ENCODE results near the gene CFHR3. TPM values are rescaled to one million over a fixed set of nuclear protein-coding genes. Genes with fewer than 3 reads are reported as not detected.
"Not testable (repeated sequence)": the region's sequence is repeated elsewhere in the genome, so short reads cannot be mapped to it uniquely, and the experiment has no call there.

CFHR3 gene
- total and polyA plus RNA-seq, 10 donors, result 0.08 to 0.80 (median 0.67) TPM; not detected in 3

DNA sequence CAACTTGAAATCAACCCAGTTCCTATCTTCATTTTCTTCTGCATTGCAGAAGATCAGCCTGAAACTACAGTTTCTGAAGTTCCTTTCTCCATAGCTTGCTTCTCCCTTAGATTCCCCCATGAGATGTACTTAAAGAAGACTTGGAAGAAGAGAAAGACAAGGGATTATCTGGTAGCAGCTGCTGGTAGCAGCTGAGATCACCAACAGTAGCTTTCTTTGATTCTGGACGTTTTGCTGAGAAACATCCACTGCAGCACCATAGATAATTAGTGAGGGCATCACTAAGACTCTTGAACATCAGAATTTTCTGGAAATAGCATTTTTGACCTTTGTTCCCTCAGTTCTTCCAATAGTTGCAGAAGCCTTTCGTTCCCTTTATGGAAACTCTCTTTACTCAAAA lies 465 bp upstream of the CFHR3 start:
- no peak overlapping the region for H3K27ac ChIP-seq
- H3K9me3 ChIP-seq, result no peaks in the 10 kb centered on the region
- no peak for TF ChIP-seq POLR2AphosphoS5 (IDR thresholded peaks at IDR 0.05)
- no peak for TF ChIP-seq POLR2A (IDR thresholded peaks at IDR 0.05)
- TF ChIP-seq, protein P1, sequence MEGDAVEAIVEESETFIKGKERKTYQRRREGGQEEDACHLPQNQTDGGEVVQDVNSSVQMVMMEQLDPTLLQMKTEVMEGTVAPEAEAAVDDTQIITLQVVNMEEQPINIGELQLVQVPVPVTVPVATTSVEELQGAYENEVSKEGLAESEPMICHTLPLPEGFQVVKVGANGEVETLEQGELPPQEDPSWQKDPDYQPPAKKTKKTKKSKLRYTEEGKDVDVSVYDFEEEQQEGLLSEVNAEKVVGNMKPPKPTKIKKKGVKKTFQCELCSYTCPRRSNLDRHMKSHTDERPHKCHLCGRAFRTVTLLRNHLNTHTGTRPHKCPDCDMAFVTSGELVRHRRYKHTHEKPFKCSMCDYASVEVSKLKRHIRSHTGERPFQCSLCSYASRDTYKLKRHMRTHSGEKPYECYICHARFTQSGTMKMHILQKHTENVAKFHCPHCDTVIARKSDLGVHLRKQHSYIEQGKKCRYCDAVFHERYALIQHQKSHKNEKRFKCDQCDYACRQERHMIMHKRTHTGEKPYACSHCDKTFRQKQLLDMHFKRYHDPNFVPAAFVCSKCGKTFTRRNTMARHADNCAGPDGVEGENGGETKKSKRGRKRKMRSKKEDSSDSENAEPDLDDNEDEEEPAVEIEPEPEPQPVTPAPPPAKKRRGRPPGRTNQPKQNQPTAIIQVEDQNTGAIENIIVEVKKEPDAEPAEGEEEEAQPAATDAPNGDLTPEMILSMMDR (IDR thresholded peaks at IDR 0.05 in 8 of 11, conservative IDR thresholded peaks at IDR 0.05 in 3 of 11), result no peak
- intact Hi-C loops (cut with DNase I; ENCODE audit: low total_unique reads), result no loop called here
- H3K27me3 ChIP-seq (replicated peaks in 1 of 7), result no peaks in the 10 kb centered on the region
- H3K36me3 ChIP-seq, result no peaks in the 10 kb centered on the region
- 42 to 64% (median 53%) methylated on average over 2 of the region's 2 CpGs for WGBS, 5 donors
- no peaks in the 10 kb centered on the region for H3K4me1 ChIP-seq
- no peak overlapping the region for H3K4me3 ChIP-seq
- no peak for DNase-seq

DNA sequence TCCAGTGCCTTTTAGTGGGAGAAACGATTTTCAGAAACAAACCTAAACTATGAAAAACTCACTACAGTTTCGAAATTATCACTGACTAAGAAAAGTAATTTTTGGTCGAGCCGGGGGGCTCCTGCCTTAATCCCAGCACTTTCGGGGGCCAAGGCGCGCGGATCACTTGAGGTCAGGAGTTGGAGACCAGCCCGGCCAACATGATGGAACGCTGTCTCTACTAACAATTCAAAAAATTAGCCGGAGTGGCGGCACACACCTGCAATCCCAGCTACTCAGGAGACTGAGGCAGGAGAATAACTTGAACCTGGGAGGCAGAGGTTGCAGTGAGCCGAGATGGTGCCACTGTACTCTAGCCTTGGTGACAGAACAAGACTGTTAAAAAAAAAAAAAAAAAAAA lies 3.0 kb downstream of the CFHR3 start:
- TF ChIP-seq, protein P1 (IDR thresholded peaks at IDR 0.05 in 8 of 11, conservative IDR thresholded peaks at IDR 0.05 in 3 of 11), result no peak
- TF ChIP-seq POLR2AphosphoS5 (IDR thresholded peaks at IDR 0.05) (no peak), POLR2A (IDR thresholded peaks at IDR 0.05) (no peak)
- WGBS, 5 donors, result 87 to 92% (median 89%) methylated on average over 12 to 13 of the region's 13 CpGs
- intact Hi-C loops (cut with DNase I; ENCODE audit: low total_unique reads), result no loop called here

DNA sequence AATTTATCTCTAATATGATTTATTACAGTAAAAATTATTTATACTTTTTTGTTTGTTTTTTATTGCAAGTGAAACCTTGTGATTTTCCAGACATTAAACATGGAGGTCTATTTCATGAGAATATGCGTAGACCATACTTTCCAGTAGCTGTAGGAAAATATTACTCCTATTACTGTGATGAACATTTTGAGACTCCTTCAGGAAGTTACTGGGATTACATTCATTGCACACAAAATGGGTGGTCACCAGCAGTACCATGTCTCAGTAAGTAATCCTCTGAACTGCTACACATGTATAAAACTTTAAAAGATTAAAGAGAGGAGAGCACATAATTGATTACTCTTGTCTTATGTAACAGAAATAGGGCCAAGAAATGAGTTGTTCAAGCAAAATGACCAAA lies 4.5 kb downstream of the CFHR3 start:
- no peak for TF ChIP-seq POLR2A (IDR thresholded peaks at IDR 0.05)
- no peak for TF ChIP-seq POLR2AphosphoS5 (IDR thresholded peaks at IDR 0.05)
- TF ChIP-seq, protein P1 (IDR thresholded peaks at IDR 0.05 in 8 of 11, conservative IDR thresholded peaks at IDR 0.05 in 3 of 11), result no peak
- no peaks in the 10 kb centered on the region for H3K4me1 ChIP-seq
- peaks cover 0 to 5% (median 0%) of the 10 kb centered on the region in 8 donors for H3K9me3 ChIP-seq
- 90 to 100% (median 94%) methylated on average over 1 of the region's 1 CpG for WGBS, 5 donors
- H3K36me3 ChIP-seq, result no peaks in the 10 kb centered on the region
- H3K4me3 ChIP-seq, result no peak overlapping the region
- intact Hi-C loops (cut with DNase I; ENCODE audit: low total_unique reads), result no loop called here
- H3K27me3 ChIP-seq (replicated peaks in 1 of 7), result no peaks in the 10 kb centered on the region
- DNase-seq, result no peak
- no peak overlapping the region for H3K27ac ChIP-seq

More for the DNA sequence above, 3.0 kb downstream of the CFHR3 start:
- H3K36me3 ChIP-seq, result no peaks in the 10 kb centered on the region
- H3K9me3 ChIP-seq, result peaks cover 0 to under 1% (median 0%) of the 10 kb centered on the region in 8 donors
- H3K27me3 ChIP-seq (replicated peaks in 1 of 7), result no peaks in the 10 kb centered on the region
- DNase-seq, result no peak
- H3K4me3 ChIP-seq, result no peak overlapping the region
- H3K27ac ChIP-seq, result no peak overlapping the region
- no peaks in the 10 kb centered on the region for H3K4me1 ChIP-seq

DNA sequence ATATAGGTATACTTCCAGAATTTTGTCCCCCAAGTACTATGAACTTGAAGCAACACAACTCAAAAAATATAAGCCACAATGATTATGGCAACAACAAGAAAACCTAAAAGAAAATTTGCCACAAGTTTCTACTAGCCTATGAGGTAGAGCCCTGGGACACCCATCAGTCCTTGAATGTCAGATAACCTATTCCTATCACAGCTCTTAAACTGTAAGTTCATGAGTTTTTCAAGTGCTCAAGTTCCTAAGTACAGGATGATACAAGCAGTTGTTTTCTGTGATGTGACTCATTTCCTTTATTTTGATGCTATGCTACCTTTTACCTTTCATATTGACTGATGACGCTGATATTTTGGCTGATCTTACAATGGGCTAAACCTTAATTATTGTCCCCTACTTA lies 16.6 kb downstream of the CFHR3 start:
- H3K36me3 ChIP-seq; H3K27me3 ChIP-seq (replicated peaks in 1 of 7); H3K4me1 ChIP-seq; DNase-seq; intact Hi-C loops (cut with DNase I; ENCODE audit: low total_unique reads); H3K4me3 ChIP-seq; H3K27ac ChIP-seq: not testable (repeated sequence)
- WGBS, 5 donors, result 60 to 86% (median 80%) methylated on average over 1 of the region's 1 CpG; no CpG with 5 or more reads in 1 of the 5 donors
- H3K9me3 ChIP-seq, result peaks cover 0 to 20% (median 0%) of the 10 kb centered on the region in 8 donors

DNA sequence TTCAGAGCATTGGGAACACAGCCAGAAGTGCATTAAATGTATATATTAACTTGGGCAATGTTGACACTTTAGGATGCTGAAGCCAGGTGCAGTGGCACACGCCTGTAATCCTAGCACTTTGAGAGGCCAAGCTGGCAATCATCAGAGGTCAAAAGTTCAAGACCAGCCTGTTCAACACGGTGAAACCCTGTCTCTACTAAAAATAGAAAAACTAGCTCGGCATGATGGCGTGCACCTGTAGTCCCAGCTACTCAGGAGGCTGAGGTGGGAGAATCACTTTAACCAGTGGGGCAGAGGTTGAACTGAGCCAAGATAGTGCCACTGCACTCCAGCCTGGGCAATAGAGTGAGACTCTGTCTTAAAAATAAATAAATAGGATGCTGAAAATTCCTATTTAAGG lies 19.5 kb downstream of the CFHR3 start:
- intact Hi-C loops (cut with DNase I; ENCODE audit: low total_unique reads), result not testable (repeated sequence)

More for the DNA sequence above, 19.5 kb downstream of the CFHR3 start:
- not testable (repeated sequence) for H3K4me3 ChIP-seq; H3K27ac ChIP-seq; DNase-seq; H3K4me1 ChIP-seq; H3K36me3 ChIP-seq; H3K27me3 ChIP-seq (replicated peaks in 1 of 7)
- 49 to 82% (median 59%) methylated on average over 2 to 4 of the region's 4 CpGs for WGBS, 5 donors
- peaks cover 0 to 13% (median 0%) of the 10 kb centered on the region in 8 donors for H3K9me3 ChIP-seq
